DOHH2 (cell line): ENCODE results near the gene ABCF1.

Source experiments
- H3F3A ChIP-seq: fragments of 200-600 bp; sonication (generic), shearing (Covaris generic); 2 replicates; pipeline ENCODE4 v1.6.0; 2016; ENCODE audit warnings: antibody characterized with exemption, mild to moderate bottlenecking; ENCODE audit not compliant: control insufficient read depth, insufficient read depth
- H3K27ac ChIP-seq: fragments of 200-600 bp; sonication (generic); 2 replicates; pipeline ENCODE4 v1.5.1; 2014; ENCODE audit warnings: low read depth, mild to moderate bottlenecking, low read length, moderate library complexity
- H3K27me3 ChIP-seq: fragments of 200-600 bp; sonication (generic); 2 replicates; pipeline ENCODE4 v1.6.1; 2014; ENCODE audit warnings: mild to moderate bottlenecking, low read length, mixed read lengths; ENCODE audit not compliant: control insufficient read depth
- H3K36me3 ChIP-seq: fragments of 200-600 bp; sonication (generic); 2 replicates; pipeline ENCODE4 v1.6.1; 2014; ENCODE audit warnings: mild to moderate bottlenecking, low read length, moderate library complexity, mixed read lengths; ENCODE audit not compliant: control insufficient read depth
- H3K4me1 ChIP-seq: fragments of 200-600 bp; sonication (generic); 2 replicates; pipeline ENCODE4 v1.6.1; 2014; ENCODE audit warnings: mild to moderate bottlenecking, low read length, mixed read lengths; ENCODE audit not compliant: control insufficient read depth
- H3K4me2 ChIP-seq: fragments of 200-600 bp; sonication (generic); 2 replicates; pipeline ENCODE4 v1.6.0; 2014; ENCODE audit warnings: mild to moderate bottlenecking, low read length, moderate library complexity
- H3K4me3 ChIP-seq: fragments of 200-600 bp; sonication (generic); 2 replicates; pipeline ENCODE4 v1.5.1; 2014; ENCODE audit warnings: mild to moderate bottlenecking, low read length, mixed read lengths
- H3K79me2 ChIP-seq: fragments of 200-600 bp; sonication (generic); 2 replicates; pipeline ENCODE4 v1.6.1; 2014; ENCODE audit warnings: mild to moderate bottlenecking, low read length, mixed read lengths; ENCODE audit not compliant: control insufficient read depth
- H3K9me2 ChIP-seq: fragments of 200-600 bp; sonication (generic); replicated peaks from 2 replicates; pipeline ENCODE4 v1.6.1; 2014; ENCODE audit warnings: mild to moderate bottlenecking, low read length, mixed read lengths; ENCODE audit not compliant: control insufficient read depth
- H3K9me3 ChIP-seq: fragments of 200-600 bp; sonication (generic); 2 replicates; pipeline ENCODE4 v1.6.1; 2014; ENCODE audit warnings: antibody characterized with exemption, low read length, mixed read lengths; ENCODE audit not compliant: control insufficient read depth, insufficient read depth
- H4K20me1 ChIP-seq: fragments of 200-600 bp; sonication (generic); 2 replicates; pipeline ENCODE4 v1.6.0; 2014; ENCODE audit warnings: low read depth, mild to moderate bottlenecking, antibody characterized with exemption, low read length, moderate library complexity; ENCODE audit not compliant: control insufficient read depth, insufficient read depth
- CTCF ChIP-seq: fragments of 200-600 bp; sonication (generic); IDR thresholded peaks from one replicate; pipeline ENCODE4 v1.5.1; 2014; ENCODE audit warnings: antibody characterized with exemption, mild to moderate bottlenecking, low read depth, low read length; ENCODE audit not compliant: poor library complexity, severe bottlenecking
- EZH2phosphoT487 ChIP-seq: fragments of 200-600 bp; sonication (generic); IDR thresholded peaks from 2 replicates; pipeline ENCODE4 v1.6.1; 2017; ENCODE audit warnings: borderline replicate concordance, mild to moderate bottlenecking, antibody characterized with exemption, low read length, moderate library complexity, mixed read lengths

Gene ABCF1

GRCh38 chr6:30619561-30619960 lies 48.3 kb downstream of the ABCF1 start:
- Histone ChIP-seq H3K4me2 (peak overlapping the region; percentile 91), H3F3A (peaks cover 23% of the 10 kb centered on the region), H3K4me3 (peak overlapping the region; percentile 83; the same call in 1 of the 2 replicates), H3K27ac (no peak overlapping the region), H3K4me1 (peaks cover 14% of the 10 kb centered on the region), H3K9me2 (no peaks in the 10 kb centered on the region), H3K36me3 (peaks cover 80% of the 10 kb centered on the region), H4K20me1 (peaks cover 10% of the 10 kb centered on the region; the same call in 1 of the 2 replicates), H3K9me3 (no peaks in the 10 kb centered on the region), H3K27me3 (no peaks in the 10 kb centered on the region), H3K79me2 (peaks cover 53% of the 10 kb centered on the region)
- TF ChIP-seq CTCF (no peak), EZH2phosphoT487 (no peak)

GRCh38 chr6:30625511-30625910 lies 54.3 kb downstream of the ABCF1 start:
- Histone ChIP-seq H3K27me3 (no peaks in the 10 kb centered on the region), H3K9me2 (no peaks in the 10 kb centered on the region), H3F3A (peaks cover 18% of the 10 kb centered on the region), H4K20me1 (peaks cover 8% of the 10 kb centered on the region), H3K4me3 (no peak overlapping the region), H3K79me2 (peaks cover 16% of the 10 kb centered on the region), H3K27ac (no peak overlapping the region), H3K9me3 (no peaks in the 10 kb centered on the region), H3K4me2 (no peak overlapping the region), H3K4me1 (peaks cover 15% of the 10 kb centered on the region), H3K36me3 (peaks cover 68% of the 10 kb centered on the region)
- TF ChIP-seq CTCF: no peak

GRCh38 chr6:30626484-30627366 lies 55.5 kb downstream of the ABCF1 start, which contains the start of gene ATAT1:
TSS of gene ATAT1 (plus strand) at chr6:30626874.
- H3K4me1 ChIP-seq: peaks cover 15% of the 10 kb centered on the region
- H3K36me3 ChIP-seq: peaks cover 55% of the 10 kb centered on the region
- peak within 1 kb of the TSS; percentile 27; the same call in 1 of the 2 replicates for H3K27ac ChIP-seq
- TF ChIP-seq CTCF (peak; percentile 68), EZH2phosphoT487 (no peak)
- H3K4me3 ChIP-seq: peak within 1 kb of the TSS; percentile 94
- H3F3A ChIP-seq: peaks cover 18% of the 10 kb centered on the region
- H3K9me3 ChIP-seq: no peaks in the 10 kb centered on the region
- H3K27me3 ChIP-seq: no peaks in the 10 kb centered on the region
- no peaks in the 10 kb centered on the region for H3K9me2 ChIP-seq
- peaks cover 9% of the 10 kb centered on the region for H3K79me2 ChIP-seq
- H3K4me2 ChIP-seq: peak within 1 kb of the TSS; percentile 96
- peaks cover 8% of the 10 kb centered on the region for H4K20me1 ChIP-seq
